Measurements from ENCODE around the gene PLEKHN1.

DNA sequence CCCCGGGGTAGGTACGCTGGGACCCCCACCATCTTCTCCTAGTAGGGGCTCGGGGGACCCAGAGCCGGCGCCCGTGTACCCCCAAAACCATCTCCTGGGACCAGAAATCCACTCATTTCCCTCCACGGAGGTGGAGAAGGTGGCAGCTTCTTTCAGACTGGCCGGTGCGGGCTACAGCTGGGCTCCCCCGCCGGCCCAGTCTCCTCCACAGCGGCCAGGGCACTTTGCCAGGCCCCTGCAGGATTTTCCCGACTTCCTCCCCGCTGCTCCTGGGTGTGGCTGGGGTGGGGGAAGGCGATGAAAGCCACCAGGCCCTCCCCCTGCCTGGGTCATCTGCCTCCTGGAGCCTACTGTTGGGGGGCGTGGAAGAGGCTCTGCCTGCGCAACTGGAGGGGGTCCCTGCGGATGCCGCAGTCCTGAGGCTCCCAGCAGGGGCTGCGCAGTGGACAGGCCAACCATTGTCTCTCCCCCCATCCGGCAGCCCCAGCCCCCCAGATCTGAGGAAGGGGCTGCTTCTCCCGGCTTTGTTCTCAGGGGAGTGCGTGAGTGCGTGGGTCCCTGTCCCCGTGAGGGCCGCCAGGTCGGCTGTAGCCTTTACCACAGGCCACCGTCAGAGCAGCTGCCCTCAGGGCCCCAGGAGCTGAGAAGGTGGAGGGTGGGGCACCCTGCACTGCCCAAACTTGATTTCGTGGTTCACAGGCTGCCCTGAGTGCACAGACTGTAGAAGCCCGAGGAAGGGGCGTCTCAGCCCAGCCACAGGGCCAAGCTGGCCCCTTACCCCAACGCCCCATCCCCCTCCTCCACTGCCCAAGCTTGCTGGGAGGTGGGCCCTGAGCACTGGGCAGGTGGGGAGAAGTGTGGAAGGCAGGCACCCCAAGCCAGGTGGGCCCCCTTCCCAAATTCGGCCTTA, 55.0 kb downstream of the PLEKHN1 start:
- TF ChIP-seq, protein P1, sequence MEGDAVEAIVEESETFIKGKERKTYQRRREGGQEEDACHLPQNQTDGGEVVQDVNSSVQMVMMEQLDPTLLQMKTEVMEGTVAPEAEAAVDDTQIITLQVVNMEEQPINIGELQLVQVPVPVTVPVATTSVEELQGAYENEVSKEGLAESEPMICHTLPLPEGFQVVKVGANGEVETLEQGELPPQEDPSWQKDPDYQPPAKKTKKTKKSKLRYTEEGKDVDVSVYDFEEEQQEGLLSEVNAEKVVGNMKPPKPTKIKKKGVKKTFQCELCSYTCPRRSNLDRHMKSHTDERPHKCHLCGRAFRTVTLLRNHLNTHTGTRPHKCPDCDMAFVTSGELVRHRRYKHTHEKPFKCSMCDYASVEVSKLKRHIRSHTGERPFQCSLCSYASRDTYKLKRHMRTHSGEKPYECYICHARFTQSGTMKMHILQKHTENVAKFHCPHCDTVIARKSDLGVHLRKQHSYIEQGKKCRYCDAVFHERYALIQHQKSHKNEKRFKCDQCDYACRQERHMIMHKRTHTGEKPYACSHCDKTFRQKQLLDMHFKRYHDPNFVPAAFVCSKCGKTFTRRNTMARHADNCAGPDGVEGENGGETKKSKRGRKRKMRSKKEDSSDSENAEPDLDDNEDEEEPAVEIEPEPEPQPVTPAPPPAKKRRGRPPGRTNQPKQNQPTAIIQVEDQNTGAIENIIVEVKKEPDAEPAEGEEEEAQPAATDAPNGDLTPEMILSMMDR (IDR thresholded peaks at IDR 0.05), result no peak
- TF ChIP-seq POLR2A (IDR thresholded peaks at IDR 0.05), result no peak

Data from tibial nerve (tissue), 3 donors.